SJSA1 (cell line): ENCODE data around the gene PCP2. TPM values are rescaled to one million over a fixed set of nuclear protein-coding genes. Genes with fewer than 3 reads are reported as not detected.

Experiments used
- DNase-seq, 2 experiments: peaks; one replicate each; pipeline ENCODE4 v3.0.0-alpha.2; 2015 to 2020; ENCODE audit warnings: low spot score in 2 of 2, low read depth in 1 of 2
- H3K27ac ChIP-seq: fragments of 250-450 bp; sonication (Bioruptor Pico); 2 replicates; pipeline ENCODE4 v1.5.1; 2020; ENCODE audit warnings: mild to moderate bottlenecking, moderate library complexity
- H3K27me3 ChIP-seq: fragments of 250-450 bp; sonication (Bioruptor Pico); replicated peaks from 2 replicates; pipeline ENCODE4 v1.5.1; 2020; ENCODE audit warnings: mild to moderate bottlenecking, moderate library complexity
- H3K36me3 ChIP-seq: fragments of 250-450 bp; sonication (Bioruptor Pico); 2 replicates; pipeline ENCODE4 v1.5.1; 2020; ENCODE audit warnings: mild to moderate bottlenecking
- H3K4me1 ChIP-seq: fragments of 250-450 bp; sonication (Bioruptor Pico); replicated peaks from 2 replicates; pipeline ENCODE4 v1.6.1; 2021; ENCODE audit warnings: mild to moderate bottlenecking
- H3K4me3 ChIP-seq: fragments of 250-450 bp; sonication (Bioruptor Pico); 2 replicates; pipeline ENCODE4 v1.5.1; 2020; ENCODE audit warnings: mild to moderate bottlenecking
- H3K9me3 ChIP-seq: fragments of 250-450 bp; sonication (Bioruptor Pico); replicated peaks from 2 replicates; pipeline ENCODE4 v1.5.1; 2020; ENCODE audit warnings: mild to moderate bottlenecking
- total RNA-seq: library from RNA; depleted of rRNA; stranded (reverse); fragments of >200 nt; shearing (Covaris generic); gene quantifications from 2 replicates; pipeline ENCODE4 v1.2.3, GENCODE V29; 2014; rRNA removed

The PCP2 gene
- total RNA-seq, result not detected in 2 replicates

GRCh38 chr19:7633698-7634097 lies at the start of gene PCP2:
Gene PCP2 (minus strand): TSS chr19:7633719. CDS start chr19:7633457, 262 bp downstream.
- no peaks in the 10 kb centered on the region for H3K9me3 ChIP-seq
- H3K4me1 ChIP-seq, result peaks cover 8% of the 10 kb centered on the region
- H3K36me3 ChIP-seq, result 0 out of 2 replicates have a peak, but pooled peaks cover 3% of the 10 kb centered on the region
- no peak for DNase-seq
- no peak within 1 kb of the TSS for H3K27ac ChIP-seq
- peaks cover 31% of the 10 kb centered on the region for H3K27me3 ChIP-seq
- H3K4me3 ChIP-seq, result no peak within 1 kb of the TSS

GRCh38 chr19:7682175-7682855 lies 48.8 kb upstream of the PCP2 start:
- Histone ChIP-seq H3K27ac (no peak overlapping the region), H3K36me3 (peaks cover 29% of the 10 kb centered on the region), H3K4me3 (no peak overlapping the region), H3K9me3 (no peaks in the 10 kb centered on the region), H3K4me1 (peaks cover 9% of the 10 kb centered on the region), H3K27me3 (peaks cover 7% of the 10 kb centered on the region; the same call in 1 of the 2 replicates)
- DNase-seq, result no peak

GRCh38 chr19:7681340-7682174 lies 48.0 kb upstream of the PCP2 start:
- Histone ChIP-seq H3K4me3 (peak overlapping the region; percentile 95), H3K36me3 (peaks cover 29% of the 10 kb centered on the region), H3K27me3 (peaks cover 13% of the 10 kb centered on the region; the same call in 1 of the 2 replicates), H3K9me3 (no peaks in the 10 kb centered on the region), H3K4me1 (peaks cover 9% of the 10 kb centered on the region), H3K27ac (no peak overlapping the region)
- peak; percentile 18 to 64 for DNase-seq

- Histone ChIP-seq H3K36me3 (peaks cover 29% of the 10 kb centered on the region), H3K27ac (peak within 1 kb of the TSS; percentile 58), H3K27me3 (peaks cover 15% of the 10 kb centered on the region; the same call in 1 of the 2 replicates), H3K4me3 (peak within 1 kb of the TSS; percentile 95), H3K9me3 (no peaks in the 10 kb centered on the region), H3K4me1 (peaks cover 9% of the 10 kb centered on the region)
- DNase-seq, result peak; percentile 62 to 77
Measured at GRCh38 chr19:7680606-7681339, 47.3 kb upstream of the PCP2 start, which contains the start of gene TRAPPC5. Gene TRAPPC5 (plus strand): TSS chr19:7680833. CDS start chr19:7682254, 1,421 bp downstream.

- H3K36me3 ChIP-seq, result peaks cover 29% of the 10 kb centered on the region
- peaks cover 15% of the 10 kb centered on the region; the same call in 1 of the 2 replicates for H3K27me3 ChIP-seq
- H3K4me3 ChIP-seq, result peak overlapping the region; percentile 95
- H3K9me3 ChIP-seq, result no peaks in the 10 kb centered on the region
- DNase-seq, result no peak
- peaks cover 9% of the 10 kb centered on the region for H3K4me1 ChIP-seq
- no peak overlapping the region for H3K27ac ChIP-seq
Measured at GRCh38 chr19:7679771-7680605, 46.5 kb upstream of the PCP2 start.

- Histone ChIP-seq H3K27me3 (peaks cover 15% of the 10 kb centered on the region; the same call in 1 of the 2 replicates), H3K4me1 (peaks cover 9% of the 10 kb centered on the region), H3K36me3 (peaks cover 28% of the 10 kb centered on the region), H3K9me3 (no peaks in the 10 kb centered on the region), H3K27ac (no peak overlapping the region), H3K4me3 (no peak overlapping the region)
- no peak for DNase-seq
Measured at GRCh38 chr19:7678971-7679751, 45.6 kb upstream of the PCP2 start.

GRCh38 chr19:7677669-7678311 lies 44.3 kb upstream of the PCP2 start:
- Histone ChIP-seq H3K4me3 (no peak overlapping the region), H3K27ac (no peak overlapping the region), H3K9me3 (no peaks in the 10 kb centered on the region; the same call in 1 of the 2 replicates), H3K27me3 (peaks cover 15% of the 10 kb centered on the region; the same call in 1 of the 2 replicates), H3K4me1 (peaks cover 9% of the 10 kb centered on the region), H3K36me3 (peaks cover 15% of the 10 kb centered on the region)
- no peak for DNase-seq

GRCh38 chr19:7676854-7677253 lies 43.3 kb upstream of the PCP2 start, which contains the start of gene MCEMP1:
Gene MCEMP1 (plus strand): TSS chr19:7677090. CDS start chr19:7677121, 31 bp downstream.
- Histone ChIP-seq H3K27ac (no peak within 1 kb of the TSS), H3K4me1 (peaks cover 9% of the 10 kb centered on the region), H3K4me3 (no peak within 1 kb of the TSS), H3K27me3 (peaks cover 18% of the 10 kb centered on the region), H3K36me3 (peaks cover 5% of the 10 kb centered on the region), H3K9me3 (no peaks in the 10 kb centered on the region; the same call in 1 of the 2 replicates)
- no peak for DNase-seq

GRCh38 chr19:7676376-7676775 lies 42.9 kb upstream of the PCP2 start:
- H3K27me3 ChIP-seq, result peaks cover 21% of the 10 kb centered on the region
- H3K4me1 ChIP-seq, result peaks cover 4% of the 10 kb centered on the region
- no peak overlapping the region for H3K4me3 ChIP-seq
- peaks cover 5% of the 10 kb centered on the region for H3K36me3 ChIP-seq
- DNase-seq, result no peak
- no peaks in the 10 kb centered on the region; the same call in 1 of the 2 replicates for H3K9me3 ChIP-seq
- H3K27ac ChIP-seq, result no peak overlapping the region

- Histone ChIP-seq H3K4me1 (no peaks in the 10 kb centered on the region), H3K9me3 (no peaks in the 10 kb centered on the region; the same call in 1 of the 2 replicates), H3K36me3 (no peaks in the 10 kb centered on the region), H3K27ac (no peak overlapping the region), H3K4me3 (no peak overlapping the region), H3K27me3 (peaks cover 31% of the 10 kb centered on the region)
- DNase-seq, result peak in 1 of 2 experiments; percentile 18
Measured at GRCh38 chr19:7674010-7675005, 40.8 kb upstream of the PCP2 start.

GRCh38 chr19:7672522-7672921 lies 39.0 kb upstream of the PCP2 start:
- Histone ChIP-seq H3K27me3 (peaks cover 28% of the 10 kb centered on the region), H3K36me3 (no peaks in the 10 kb centered on the region), H3K27ac (no peak overlapping the region), H3K9me3 (no peaks in the 10 kb centered on the region; the same call in 1 of the 2 replicates), H3K4me1 (no peaks in the 10 kb centered on the region), H3K4me3 (no peak overlapping the region)
- no peak for DNase-seq
